Upper lobe of left lung (tissue), 6 donors: ENCODE measurements around the gene ZCRB1. TPM values are rescaled to one million over a fixed set of nuclear protein-coding genes. Genes with fewer than 3 reads are reported as not detected.

Experiments
- ATAC-seq, 2 donors: fragments of 200-7000 bp; cut with Tn5 transposase; one replicate each; pipeline ENCODE4 v1.9.1; 2022; ENCODE audit warnings: mild to moderate bottlenecking in 2 of 2, moderate library complexity in 2 of 2; ENCODE audit not compliant: low FRiP score in 2 of 2
- DNase-seq, 2 donors: peaks; one replicate each; pipeline ENCODE4 v3.0.0-alpha.2; 2019 to 2020
- H3K27ac ChIP-seq, 4 donors: fragments of 200-600 bp; sonication (generic); one replicate each; pipeline ENCODE4 v1.5.1; 2016 to 2019
- H3K27me3 ChIP-seq, 4 donors: fragments of 200-600 bp; sonication (generic); one replicate each; pipeline ENCODE4 v1.5.1; 2017 to 2019
- H3K36me3 ChIP-seq, 4 donors: fragments of 200-600 bp; sonication (generic); one replicate each; pipeline ENCODE4 v1.5.1; 2016 to 2019
- H3K4me1 ChIP-seq, 4 donors: fragments of 200-600 bp; sonication (generic); one replicate each; pipeline ENCODE4 v1.5.1; 2018 to 2019
- H3K4me3 ChIP-seq, 4 donors: fragments of 200-600 bp; sonication (generic); one replicate each; pipeline ENCODE4 v1.5.1; 2017 to 2019; ENCODE audit warnings: mild to moderate bottlenecking in 2 of 4, moderate library complexity in 1 of 4
- H3K9me3 ChIP-seq, 4 donors: fragments of 200-600 bp; sonication (generic); one replicate each; pipeline ENCODE4 v1.5.1; 2018 to 2019
- EP300 ChIP-seq, 4 donors: sonication (generic); formaldehyde crosslinking; IDR thresholded peaks; one replicate each; pipeline ENCODE4 v1.5.1; 2017; ENCODE audit warnings: antibody characterized with exemption in 4 of 4, control low read depth in 2 of 4
- POLR2A ChIP-seq, 4 donors: fragments of 450-650 bp; IDR thresholded peaks; one replicate each; pipeline ENCODE4 v1.5.1; 2016 to 2017; ENCODE audit warnings: antibody characterized with exemption in 4 of 4, mild to moderate bottlenecking in 2 of 4
- POLR2AphosphoS5 ChIP-seq, 2 donors: sonication (generic); formaldehyde crosslinking; IDR thresholded peaks; one replicate each; pipeline ENCODE4 v1.5.1; 2017; ENCODE audit warnings: antibody characterized with exemption in 2 of 2
- WGBS, 2 donors: methylation state at CpG; one replicate each; pipeline ENCODE4 v1.1.5; 2017 to 2018; 5-methylcytosine and 5-hydroxymethylcytosine counted together
- total RNA-seq, 6 donors: library from RNA; depleted of rRNA in 4 of 6; stranded (reverse); fragments of >200 nt in 4 of 6; gene quantifications; one replicate each; pipeline versions ENCODE4 v1.1.0 to v1.2.1, GENCODE V29; 2016 to 2021
- TF ChIP-seq, protein P1 (sequence below), 6 experiments: fragments of 450-650 bp in 4 of 6; fragments of 200-600 bp in 2 of 6; sonication (generic) in 2 of 6; IDR thresholded peaks; one replicate each; pipeline ENCODE4 v1.5.1; 2016 to 2019; ENCODE audit warnings: antibody characterized with exemption in 6 of 6
- donor health status: DM: no; HTN: no; CAD: no; lungs with moderate emphysema.
- donor health status: DM: no; HTN: yes; CAD: no; lungs with severe emphysema.

ZCRB1 gene
- total RNA-seq, 6 donors from 2014 or later, result 18.5 to 46.8 (median 36.8) TPM

GRCh38 chr12:42284876-42285275, 41.0 kb downstream of the ZCRB1 start:
- no peak overlapping the region for H3K27ac ChIP-seq
- H3K9me3 ChIP-seq, result no peaks in the 10 kb centered on the region
- no peaks in the 10 kb centered on the region for H3K27me3 ChIP-seq
- no peaks in the 10 kb centered on the region for H3K36me3 ChIP-seq
- H3K4me3 ChIP-seq, result no peak overlapping the region
- TF ChIP-seq POLR2AphosphoS5 (IDR thresholded peaks at IDR 0.05), result no peak
- TF ChIP-seq, protein P1, sequence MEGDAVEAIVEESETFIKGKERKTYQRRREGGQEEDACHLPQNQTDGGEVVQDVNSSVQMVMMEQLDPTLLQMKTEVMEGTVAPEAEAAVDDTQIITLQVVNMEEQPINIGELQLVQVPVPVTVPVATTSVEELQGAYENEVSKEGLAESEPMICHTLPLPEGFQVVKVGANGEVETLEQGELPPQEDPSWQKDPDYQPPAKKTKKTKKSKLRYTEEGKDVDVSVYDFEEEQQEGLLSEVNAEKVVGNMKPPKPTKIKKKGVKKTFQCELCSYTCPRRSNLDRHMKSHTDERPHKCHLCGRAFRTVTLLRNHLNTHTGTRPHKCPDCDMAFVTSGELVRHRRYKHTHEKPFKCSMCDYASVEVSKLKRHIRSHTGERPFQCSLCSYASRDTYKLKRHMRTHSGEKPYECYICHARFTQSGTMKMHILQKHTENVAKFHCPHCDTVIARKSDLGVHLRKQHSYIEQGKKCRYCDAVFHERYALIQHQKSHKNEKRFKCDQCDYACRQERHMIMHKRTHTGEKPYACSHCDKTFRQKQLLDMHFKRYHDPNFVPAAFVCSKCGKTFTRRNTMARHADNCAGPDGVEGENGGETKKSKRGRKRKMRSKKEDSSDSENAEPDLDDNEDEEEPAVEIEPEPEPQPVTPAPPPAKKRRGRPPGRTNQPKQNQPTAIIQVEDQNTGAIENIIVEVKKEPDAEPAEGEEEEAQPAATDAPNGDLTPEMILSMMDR (IDR thresholded peaks at IDR 0.05), result no peak
- no peak for TF ChIP-seq POLR2A (IDR thresholded peaks at IDR 0.05)
- TF ChIP-seq EP300 (IDR thresholded peaks at IDR 0.05), result no peak
- no peak for ATAC-seq
- no peaks in the 10 kb centered on the region for H3K4me1 ChIP-seq
- DNase-seq, result no peak
- 88% methylated on average over 2 of the region's 2 CpGs for WGBS, 2 donors

- Histone ChIP-seq H3K4me1 (no peaks in the 10 kb centered on the region), H3K27ac (no peak overlapping the region), H3K27me3 (no peaks in the 10 kb centered on the region), H3K36me3 (no peaks in the 10 kb centered on the region), H3K9me3 (no peaks in the 10 kb centered on the region), H3K4me3 (no peak overlapping the region)
- no peak for DNase-seq
- ATAC-seq, result no peak
- WGBS, 2 donors, result 67 to 68% methylated on average over 1 of the region's 1 CpG
- no peak for TF ChIP-seq POLR2A (IDR thresholded peaks at IDR 0.05)
- TF ChIP-seq POLR2AphosphoS5 (IDR thresholded peaks at IDR 0.05), result no peak
- TF ChIP-seq, protein P1 (IDR thresholded peaks at IDR 0.05), result no peak
- TF ChIP-seq EP300 (IDR thresholded peaks at IDR 0.05), result no peak
Observed at GRCh38 chr12:42284157-42284556, 41.7 kb downstream of the ZCRB1 start.

DNA sequence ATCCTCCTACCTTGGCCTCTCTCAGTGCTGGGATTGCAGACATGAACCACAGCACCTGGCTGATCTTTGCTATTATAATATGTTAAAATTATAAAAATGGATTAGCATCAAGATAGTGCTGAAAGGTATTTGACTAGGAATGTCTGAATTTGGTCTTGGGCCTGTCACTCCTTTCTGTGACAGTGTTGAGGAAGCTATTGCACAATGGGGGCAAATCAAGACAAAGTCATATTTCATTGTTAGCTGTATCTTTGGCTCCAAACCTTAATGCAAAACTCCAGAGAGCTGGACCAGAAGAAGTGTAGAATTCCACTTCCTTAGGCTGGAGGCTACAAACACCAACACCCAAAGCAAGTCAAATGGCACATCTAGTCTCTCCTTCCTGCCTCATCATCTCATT, 42.2 kb downstream of the ZCRB1 start:
- no peaks in the 10 kb centered on the region for H3K4me1 ChIP-seq
- H3K9me3 ChIP-seq, result no peaks in the 10 kb centered on the region
- H3K36me3 ChIP-seq, result no peaks in the 10 kb centered on the region
- DNase-seq, result no peak
- no peak for ATAC-seq
- TF ChIP-seq EP300 (IDR thresholded peaks at IDR 0.05) (no peak), POLR2A (IDR thresholded peaks at IDR 0.05) (no peak)
- H3K27me3 ChIP-seq, result no peaks in the 10 kb centered on the region
- no peak overlapping the region for H3K27ac ChIP-seq
- no peak overlapping the region for H3K4me3 ChIP-seq

GRCh38 chr12:42282294-42282693, 43.6 kb downstream of the ZCRB1 start:
- ATAC-seq, result no peak
- H3K27me3 ChIP-seq, result no peaks in the 10 kb centered on the region

GRCh38 chr12:42281844-42282243, 44.0 kb downstream of the ZCRB1 start:
- WGBS, 2 donors, result 79 to 84% methylated on average over 3 of the region's 3 CpGs
- no peak overlapping the region for H3K27ac ChIP-seq
- H3K9me3 ChIP-seq, result no peaks in the 10 kb centered on the region
- H3K36me3 ChIP-seq, result no peaks in the 10 kb centered on the region
- no peaks in the 10 kb centered on the region for H3K27me3 ChIP-seq
- no peak for DNase-seq
- TF ChIP-seq EP300 (IDR thresholded peaks at IDR 0.05) (no peak), POLR2AphosphoS5 (IDR thresholded peaks at IDR 0.05) (no peak)
- TF ChIP-seq, protein P1 (IDR thresholded peaks at IDR 0.05), result no peak
- H3K4me1 ChIP-seq, result no peaks in the 10 kb centered on the region
- ATAC-seq, result no peak
- H3K4me3 ChIP-seq, result no peak overlapping the region

More at GRCh38 chr12:42282294-42282693, 43.6 kb downstream of the ZCRB1 start:
- H3K27ac ChIP-seq, result no peak overlapping the region
- TF ChIP-seq, protein P1 (IDR thresholded peaks at IDR 0.05), result no peak
- TF ChIP-seq POLR2AphosphoS5 (IDR thresholded peaks at IDR 0.05), result no peak
- H3K4me3 ChIP-seq, result no peak overlapping the region
- H3K36me3 ChIP-seq, result no peaks in the 10 kb centered on the region
- DNase-seq, result no peak
- H3K9me3 ChIP-seq, result no peaks in the 10 kb centered on the region
- H3K4me1 ChIP-seq, result no peaks in the 10 kb centered on the region
- 80 to 91% methylated on average over 2 of the region's 2 CpGs for WGBS, 2 donors
